B cell (primary cell): Measurements from ENCODE around the gene UNC5C. TPM values are rescaled to one million over a fixed set of nuclear protein-coding genes. Genes with fewer than 3 reads are reported as not detected.

Experiments
- ATAC-seq: fragments of 200-7000 bp; cut with Tn5 transposase; one replicate; pipeline ENCODE4 v1.10.0; 2021; ENCODE audit warnings: low read depth, mild to moderate bottlenecking, moderate number of reproducible peaks, moderate library complexity
- CTCF ChIA-PET: fragments of 350-600 bp; sonication (Branson Sonifier 250); formaldehyde crosslinking; loops from one replicate; lab custom pipeline; 2021; ENCODE audit warnings: antibody characterized with exemption, inconsistent platforms; lab: Charles Lee
- POLR2A ChIA-PET: fragments of 350-600 bp; sonication (Branson Sonifier 250); formaldehyde crosslinking; loops from one replicate; lab custom pipeline; 2021; ENCODE audit warnings: antibody characterized with exemption; lab: Charles Lee
- DNase-seq: peaks from one replicate; pipeline ENCODE4 v3.0.0; 2013
- H2AFZ ChIP-seq: 2 replicates; pipeline ENCODE4 v1.6.1; 2012; ENCODE audit warnings: mild to moderate bottlenecking, low read depth, low read length; ENCODE audit not compliant: insufficient read depth, poor library complexity, severe bottlenecking
- H3K27ac ChIP-seq, 2 donors: 1 replicate in 1 of 2; 2 replicates in 1 of 2; pipeline ENCODE4 v1.5.1; 2012 to 2013; ENCODE audit warnings: low read length in 2 of 2, mild to moderate bottlenecking in 2 of 2, moderate library complexity in 1 of 2
- H3K27me3 ChIP-seq, 4 experiments: fragments of 200-600 bp in 1 of 4; sonication (generic) in 1 of 4; replicated peaks in 1 of 4; 1 replicate in 2 of 4; 2 replicates in 2 of 4; pipeline versions ENCODE4 v1.6.1 to v1.7.0; 2013 to 2016; ENCODE audit warnings: low read length in 3 of 4, mild to moderate bottlenecking in 2 of 4, mixed read lengths in 1 of 4, moderate library complexity in 1 of 4; ENCODE audit not compliant: insufficient read depth in 4 of 4, control insufficient read depth in 3 of 4; ENCODE audit errors: control extremely low read depth in 1 of 4
- H3K36me3 ChIP-seq, 2 experiments: replicated peaks in 1 of 2; 1 replicate in 1 of 2; 2 replicates in 1 of 2; pipeline versions ENCODE4 v1.6.1 to v1.7.1; 2013; ENCODE audit warnings: low read length in 1 of 2; ENCODE audit not compliant: insufficient read depth in 2 of 2, control insufficient read depth in 1 of 2; ENCODE audit errors: control extremely low read depth in 1 of 2, extremely low read depth in 1 of 2
- H3K4me1 ChIP-seq, 2 donors: fragments of 200-600 bp in 1 of 2; sonication (generic) in 1 of 2; 1 replicate in 1 of 2; 2 replicates in 1 of 2; pipeline versions ENCODE4 v1.5.1 to v1.6.1; 2013 to 2017; ENCODE audit warnings: low read length in 2 of 2; ENCODE audit not compliant: control insufficient read depth in 2 of 2, insufficient read depth in 2 of 2
- H3K4me2 ChIP-seq: replicated peaks from 2 replicates; pipeline ENCODE3; 2012; ENCODE audit warnings: mild to moderate bottlenecking, low read depth, low read length; ENCODE audit not compliant: poor library complexity, severe bottlenecking
- H3K4me3 ChIP-seq, 5 experiments: fragments of 200-600 bp in 1 of 5; sonication (generic) in 1 of 5; 1 replicate in 3 of 5; 2 replicates in 2 of 5; pipeline versions ENCODE4 v1.5.1 to v1.7.0; 2011 to 2016; ENCODE audit warnings: low read length in 4 of 5, mild to moderate bottlenecking in 4 of 5, low read depth in 2 of 5, control low read depth in 1 of 5, moderate library complexity in 1 of 5; ENCODE audit not compliant: insufficient read depth in 1 of 5; ENCODE audit errors: control extremely low read depth in 1 of 5, extremely low read depth in 1 of 5
- H3K79me2 ChIP-seq: fragments of 200-600 bp; sonication (generic); one replicate; pipeline ENCODE4 v1.6.0; 2016; ENCODE audit warnings: low read length; ENCODE audit not compliant: control insufficient read depth, insufficient read depth
- H3K9ac ChIP-seq: fragments of 200-600 bp; sonication (generic); 2 replicates; pipeline ENCODE4 v1.6.1; 2017; ENCODE audit warnings: mild to moderate bottlenecking, low read length, moderate library complexity
- H3K9me3 ChIP-seq, 3 donors: one replicate each; pipeline versions ENCODE4 v1.6.1 to v1.7.1; 2013; ENCODE audit warnings: low read length in 2 of 3; ENCODE audit not compliant: control insufficient read depth in 2 of 3, insufficient read depth in 1 of 3; ENCODE audit errors: control extremely low read depth in 1 of 3
- H4K20me1 ChIP-seq: 2 replicates; pipeline ENCODE4 v1.6.0; 2012; ENCODE audit warnings: mild to moderate bottlenecking, low read length; ENCODE audit not compliant: insufficient read depth, control insufficient read depth, poor library complexity, severe bottlenecking
- H3K27ac Mint-ChIP-seq: one replicate; pipeline ENCODE4 v1.8.0; 2021; ENCODE audit warnings: mixed read lengths
- H3K27me3 Mint-ChIP-seq: one replicate; pipeline ENCODE4 v1.8.0; 2021; ENCODE audit warnings: mixed read lengths
- H3K4me1 Mint-ChIP-seq: one replicate; pipeline ENCODE4 v1.8.0; 2021; ENCODE audit warnings: mixed read lengths
- H3K4me3 Mint-ChIP-seq: one replicate; pipeline ENCODE4 v1.8.0; 2021; ENCODE audit warnings: mixed read lengths
- H3K9me3 Mint-ChIP-seq: one replicate; pipeline ENCODE4 v1.8.0; 2022; ENCODE audit warnings: mixed read lengths; ENCODE audit not compliant: insufficient read depth
- CTCF ChIP-seq: fragments of 200-600 bp; IDR thresholded peaks from one replicate; pipeline ENCODE4 v1.8.0; 2022; ENCODE audit warnings: antibody characterized with exemption, mild to moderate bottlenecking
- EZH2 ChIP-seq: IDR thresholded peaks from 2 replicates; pipeline ENCODE4 v1.6.1; 2012; ENCODE audit warnings: borderline replicate concordance, low read depth, mild to moderate bottlenecking, moderate library complexity, low read length; ENCODE audit not compliant: insufficient read depth, poor library complexity, severe bottlenecking
- WGBS: methylation state at CpG from one replicate; pipeline ENCODE4 v1.1.5; 2013; ENCODE audit warnings: missing lambda C conversion rate; ENCODE audit not compliant: insufficient coverage; 5-methylcytosine and 5-hydroxymethylcytosine counted together
- intact Hi-C: fragments of 100-400 bp; cut with micrococcal nuclease; formaldehyde crosslinking; loops from one replicate; pipeline ENCODE4 v1.10.0; 2022
- polyA plus RNA-seq: library from polyadenylated mRNA; depleted of rRNA; stranded (reverse); fragments of >200 nt; gene quantifications from 2 replicates; pipeline ENCODE4 v1.2.3, GENCODE V29; 2012
- total RNA-seq, 2 donors: library from RNA; stranded (reverse); fragments of 120-200 nt in 1 of 2; gene quantifications; 1 replicate in 1 of 2; 2 replicates in 1 of 2; pipeline versions ENCODE4 v1.2.3 to v1.2.4, GENCODE V29; 2013 to 2022

The UNC5C gene
- total and polyA plus RNA-seq, 2 donors (not counting 1 experiment from before 2014, with no cell fraction given), result not detected

GRCh38 chr4:95170176-95170575, 378.6 kb downstream of the UNC5C start:
- ChIA-PET CTCF (interaction anchor here (1.3 to 1.7 kb wide), 2 partner anchors 9 to 14 kb away, joined by 3 to 9 read pairs; no protein-coding TSS in a partner anchor), POLR2A (no interaction called here)
- no peaks in the 10 kb centered on the region for H4K20me1 ChIP-seq
- no CpG with 5 or more reads among the region's 7 CpGs for WGBS
- no peaks in the 10 kb centered on the region for H3K9me3 ChIP-seq
- intact Hi-C loops, result no loop called here
- ATAC-seq, result no peak
- no peak overlapping the region for H3K4me3 Mint-ChIP-seq
- no peak overlapping the region for H3K27ac ChIP-seq
- H3K36me3 ChIP-seq, result no peaks in the 10 kb centered on the region
- no peak for DNase-seq
- H3K4me2 ChIP-seq, result no peak overlapping the region
- no peaks in the 10 kb centered on the region for H3K79me2 ChIP-seq
- no peaks in the 10 kb centered on the region for H3K4me1 ChIP-seq
- TF ChIP-seq CTCF (no peak), EZH2 (no peak)
- no peak overlapping the region for H3K9ac ChIP-seq
- H3K27me3 Mint-ChIP-seq, result no peaks in the 10 kb centered on the region
- no peak overlapping the region for H2AFZ ChIP-seq
- H3K9me3 Mint-ChIP-seq, result no peaks in the 10 kb centered on the region
- no peak overlapping the region for H3K27ac Mint-ChIP-seq
- H3K4me1 Mint-ChIP-seq, result peaks cover 1% of the 10 kb centered on the region
- H3K27me3 ChIP-seq, result no peaks in the 10 kb centered on the region
- no peak overlapping the region for H3K4me3 ChIP-seq

- 85% methylated on average over 3 of the region's 7 CpGs for WGBS
- no peak overlapping the region for H3K27ac Mint-ChIP-seq
These were observed 381.0 kb downstream of the UNC5C start for GRCh38 chr4:95167805-95168204.

More at GRCh38 chr4:95167805-95168204, 381.0 kb downstream of the UNC5C start:
- H3K9me3 Mint-ChIP-seq, result no peaks in the 10 kb centered on the region
- TF ChIP-seq CTCF (no peak), EZH2 (no peak)
- Histone ChIP-seq H3K79me2 (no peaks in the 10 kb centered on the region), H3K9me3 (no peaks in the 10 kb centered on the region), H4K20me1 (no peaks in the 10 kb centered on the region), H3K27me3 (no peaks in the 10 kb centered on the region), H3K9ac (no peak overlapping the region), H3K36me3 (no peaks in the 10 kb centered on the region), H3K27ac (no peak overlapping the region), H3K4me2 (no peak overlapping the region), H3K4me1 (no peaks in the 10 kb centered on the region), H2AFZ (no peak overlapping the region), H3K4me3 (no peak overlapping the region)
- peaks cover 1% of the 10 kb centered on the region for H3K4me1 Mint-ChIP-seq
- intact Hi-C loops, result no loop called here
- ATAC-seq, result no peak
- no peak overlapping the region for H3K4me3 Mint-ChIP-seq
- POLR2A ChIA-PET, result no interaction called here
- H3K27me3 Mint-ChIP-seq, result no peaks in the 10 kb centered on the region
- DNase-seq, result no peak
- CTCF ChIA-PET, result interaction anchor here (1.2 kb wide), 1 partner anchor 19 kb away, joined by 5 read pairs; no protein-coding TSS in a partner anchor
